ENCODE results near the gene ERBB4.

ERBB4 gene

GRCh38 chr2:212173756-212174510, 364.7 kb downstream of the ERBB4 start:
- WGBS, 2 experiments, result 90 to 93% methylated on average over 3 of the region's 3 CpGs
- Histone ChIP-seq H3K9me3 (ENCODE audit: control insufficient read depth, low read length) (no peaks in the 10 kb centered on the region), H3K4me3 (ENCODE audit: insufficient read depth, low read depth, low read length) (no peak overlapping the region)

GRCh38 chr2:212173331-212173730, 365.3 kb downstream of the ERBB4 start:
- H3K4me1 ChIP-seq (ENCODE audit: control insufficient read depth, insufficient read depth, low read length), result no peaks in the 10 kb centered on the region
- no peaks in the 10 kb centered on the region for H3K9me3 ChIP-seq (ENCODE audit: control insufficient read depth, low read length)
- H3K27ac ChIP-seq (ENCODE audit: insufficient read depth, low read depth, low read length, poor library complexity, severe bottlenecking), result no peak overlapping the region
- no peaks in the 10 kb centered on the region for H3K27me3 ChIP-seq (ENCODE audit: control insufficient read depth, insufficient read depth, low read length, poor library complexity, severe bottlenecking)
- WGBS, 2 experiments, result 93 to 100% methylated on average over 1 of the region's 1 CpG
- no peak overlapping the region for H3K4me3 ChIP-seq (ENCODE audit: insufficient read depth, low read depth, low read length)
- H3K36me3 ChIP-seq (ENCODE audit: control insufficient read depth, insufficient read depth, low read length), result no peaks in the 10 kb centered on the region

More at GRCh38 chr2:212173756-212174510, 364.7 kb downstream of the ERBB4 start:
- Histone ChIP-seq H3K4me1 (ENCODE audit: control insufficient read depth, insufficient read depth, low read length) (no peaks in the 10 kb centered on the region), H3K36me3 (ENCODE audit: control insufficient read depth, insufficient read depth, low read length) (no peaks in the 10 kb centered on the region), H3K27ac (ENCODE audit: insufficient read depth, low read depth, low read length, poor library complexity, severe bottlenecking) (no peak overlapping the region), H3K27me3 (ENCODE audit: control insufficient read depth, insufficient read depth, low read length, poor library complexity, severe bottlenecking) (no peaks in the 10 kb centered on the region)

- Histone ChIP-seq H3K9me3 (ENCODE audit: control insufficient read depth, low read length) (no peaks in the 10 kb centered on the region), H3K4me1 (ENCODE audit: control insufficient read depth, insufficient read depth, low read length) (no peaks in the 10 kb centered on the region), H3K4me3 (ENCODE audit: insufficient read depth, low read depth, low read length) (no peak overlapping the region), H3K27me3 (ENCODE audit: control insufficient read depth, insufficient read depth, low read length, poor library complexity, severe bottlenecking) (no peaks in the 10 kb centered on the region), H3K27ac (ENCODE audit: insufficient read depth, low read depth, low read length, poor library complexity, severe bottlenecking) (no peak overlapping the region), H3K36me3 (ENCODE audit: control insufficient read depth, insufficient read depth, low read length) (no peaks in the 10 kb centered on the region)
- WGBS, 2 experiments, result 69 to 72% methylated on average over 2 of the region's 2 CpGs
Measured at GRCh38 chr2:212170382-212170781, 368.2 kb downstream of the ERBB4 start.

GRCh38 chr2:212158081-212158480, 380.5 kb downstream of the ERBB4 start:
- no peak overlapping the region for H3K4me3 ChIP-seq (ENCODE audit: insufficient read depth, low read depth, low read length)
- no peaks in the 10 kb centered on the region for H3K36me3 ChIP-seq (ENCODE audit: control insufficient read depth, insufficient read depth, low read length)
- H3K27me3 ChIP-seq (ENCODE audit: control insufficient read depth, insufficient read depth, low read length, poor library complexity, severe bottlenecking), result no peaks in the 10 kb centered on the region
- H3K4me1 ChIP-seq (ENCODE audit: control insufficient read depth, insufficient read depth, low read length), result no peaks in the 10 kb centered on the region
- 92 to 95% methylated on average over 1 of the region's 1 CpG for WGBS, 2 experiments
- no peaks in the 10 kb centered on the region for H3K9me3 ChIP-seq (ENCODE audit: control insufficient read depth, low read length)
- no peak overlapping the region for H3K27ac ChIP-seq (ENCODE audit: insufficient read depth, low read depth, low read length, poor library complexity, severe bottlenecking)

- H3K9me3 ChIP-seq (ENCODE audit: control insufficient read depth, low read length), result no peaks in the 10 kb centered on the region
- no peaks in the 10 kb centered on the region for H3K36me3 ChIP-seq (ENCODE audit: control insufficient read depth, insufficient read depth, low read length)
- no peak overlapping the region for H3K27ac ChIP-seq (ENCODE audit: insufficient read depth, low read depth, low read length, poor library complexity, severe bottlenecking)
- no peaks in the 10 kb centered on the region for H3K4me1 ChIP-seq (ENCODE audit: control insufficient read depth, insufficient read depth, low read length)
- WGBS, 2 experiments, result 65 to 80% methylated on average over 1 of the region's 1 CpG
- no peak overlapping the region for H3K4me3 ChIP-seq (ENCODE audit: insufficient read depth, low read depth, low read length)
- no peaks in the 10 kb centered on the region for H3K27me3 ChIP-seq (ENCODE audit: control insufficient read depth, insufficient read depth, low read length, poor library complexity, severe bottlenecking)
Measured at GRCh38 chr2:212157012-212157411, 381.6 kb downstream of the ERBB4 start.

GRCh38 chr2:212156088-212156487, 382.5 kb downstream of the ERBB4 start:
- H3K9me3 ChIP-seq (ENCODE audit: control insufficient read depth, low read length), result no peaks in the 10 kb centered on the region
- no peaks in the 10 kb centered on the region for H3K36me3 ChIP-seq (ENCODE audit: control insufficient read depth, insufficient read depth, low read length)
- 70 to 93% methylated on average over 1 to 3 of the region's 3 CpGs for WGBS, 2 experiments
- H3K4me1 ChIP-seq (ENCODE audit: control insufficient read depth, insufficient read depth, low read length), result no peaks in the 10 kb centered on the region
- H3K27me3 ChIP-seq (ENCODE audit: control insufficient read depth, insufficient read depth, low read length, poor library complexity, severe bottlenecking), result no peaks in the 10 kb centered on the region
- H3K27ac ChIP-seq (ENCODE audit: insufficient read depth, low read depth, low read length, poor library complexity, severe bottlenecking), result no peak overlapping the region
- H3K4me3 ChIP-seq (ENCODE audit: insufficient read depth, low read depth, low read length), result no peak overlapping the region

GRCh38 chr2:212154477-212154878, 384.1 kb downstream of the ERBB4 start:
- Histone ChIP-seq H3K27me3 (ENCODE audit: control insufficient read depth, insufficient read depth, low read length, poor library complexity, severe bottlenecking) (no peaks in the 10 kb centered on the region), H3K9me3 (ENCODE audit: control insufficient read depth, low read length) (no peaks in the 10 kb centered on the region), H3K36me3 (ENCODE audit: control insufficient read depth, insufficient read depth, low read length) (no peaks in the 10 kb centered on the region), H3K27ac (ENCODE audit: insufficient read depth, low read depth, low read length, poor library complexity, severe bottlenecking) (no peak overlapping the region), H3K4me1 (ENCODE audit: control insufficient read depth, insufficient read depth, low read length) (no peaks in the 10 kb centered on the region), H3K4me3 (ENCODE audit: insufficient read depth, low read depth, low read length) (no peak overlapping the region)
- 89 to 95% methylated on average over 2 of the region's 2 CpGs for WGBS, 2 experiments

GRCh38 chr2:212153923-212154322, 384.7 kb downstream of the ERBB4 start:
- Histone ChIP-seq H3K4me3 (ENCODE audit: insufficient read depth, low read depth, low read length) (no peak overlapping the region), H3K27ac (ENCODE audit: insufficient read depth, low read depth, low read length, poor library complexity, severe bottlenecking) (no peak overlapping the region), H3K9me3 (ENCODE audit: control insufficient read depth, low read length) (no peaks in the 10 kb centered on the region), H3K36me3 (ENCODE audit: control insufficient read depth, insufficient read depth, low read length) (no peaks in the 10 kb centered on the region), H3K27me3 (ENCODE audit: control insufficient read depth, insufficient read depth, low read length, poor library complexity, severe bottlenecking) (no peaks in the 10 kb centered on the region), H3K4me1 (ENCODE audit: control insufficient read depth, insufficient read depth, low read length) (no peaks in the 10 kb centered on the region)
- whole genome bisulfite sequencing, 2 experiments, result 100% methylated on average over 2 of the region's 2 CpGs; no CpG with 5 or more reads in 1 of the 2 experiments

- Histone ChIP-seq H3K9me3 (ENCODE audit: control insufficient read depth, low read length) (no peaks in the 10 kb centered on the region), H3K4me3 (ENCODE audit: insufficient read depth, low read depth, low read length) (no peak overlapping the region), H3K36me3 (ENCODE audit: control insufficient read depth, insufficient read depth, low read length) (no peaks in the 10 kb centered on the region), H3K27ac (ENCODE audit: insufficient read depth, low read depth, low read length, poor library complexity, severe bottlenecking) (no peak overlapping the region), H3K4me1 (ENCODE audit: control insufficient read depth, insufficient read depth, low read length) (no peaks in the 10 kb centered on the region), H3K27me3 (ENCODE audit: control insufficient read depth, insufficient read depth, low read length, poor library complexity, severe bottlenecking) (no peaks in the 10 kb centered on the region)
- WGBS, 2 experiments, result 100% methylated on average over 1 of the region's 2 CpGs; no CpG with 5 or more reads in 1 of the 2 experiments
Measured at GRCh38 chr2:212147921-212148513, 390.6 kb downstream of the ERBB4 start.

- 91 to 94% methylated on average over 3 of the region's 3 CpGs for WGBS, 2 experiments
- Histone ChIP-seq H3K9me3 (ENCODE audit: control insufficient read depth, low read length) (no peaks in the 10 kb centered on the region), H3K4me1 (ENCODE audit: control insufficient read depth, insufficient read depth, low read length) (no peaks in the 10 kb centered on the region), H3K4me3 (ENCODE audit: insufficient read depth, low read depth, low read length) (no peak overlapping the region), H3K27ac (ENCODE audit: insufficient read depth, low read depth, low read length, poor library complexity, severe bottlenecking) (no peak overlapping the region), H3K27me3 (ENCODE audit: control insufficient read depth, insufficient read depth, low read length, poor library complexity, severe bottlenecking) (no peaks in the 10 kb centered on the region), H3K36me3 (ENCODE audit: control insufficient read depth, insufficient read depth, low read length) (no peaks in the 10 kb centered on the region)
Measured at GRCh38 chr2:212146416-212146815, 392.2 kb downstream of the ERBB4 start.
